ENCODE measurements around the gene MBD3L2.
"Not testable (repeated sequence)": the region's sequence is repeated elsewhere in the genome, so short reads cannot be mapped to it uniquely, and the experiment has no call there.

Gene MBD3L2

DNA sequence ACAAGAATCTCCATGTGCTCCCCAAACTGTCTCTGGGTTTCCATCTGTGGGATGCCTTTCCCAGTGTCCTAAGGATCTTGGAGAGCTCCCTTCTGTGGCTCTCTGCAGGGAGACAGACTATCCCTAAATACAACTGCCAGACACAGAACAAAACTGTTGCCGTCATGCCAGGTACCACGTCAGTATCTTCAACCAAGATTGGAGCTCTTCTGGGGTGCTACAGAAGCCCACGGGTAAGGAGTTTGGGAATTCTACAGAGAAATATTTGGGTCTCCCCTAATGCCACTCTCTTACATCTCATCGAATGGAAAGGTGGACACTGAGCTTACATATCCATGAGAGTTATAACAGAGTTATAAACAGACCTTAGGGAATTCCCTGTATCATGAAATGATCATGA, 14.2 kb downstream of the MBD3L2 start:
- no peak for DNase-seq

DNA sequence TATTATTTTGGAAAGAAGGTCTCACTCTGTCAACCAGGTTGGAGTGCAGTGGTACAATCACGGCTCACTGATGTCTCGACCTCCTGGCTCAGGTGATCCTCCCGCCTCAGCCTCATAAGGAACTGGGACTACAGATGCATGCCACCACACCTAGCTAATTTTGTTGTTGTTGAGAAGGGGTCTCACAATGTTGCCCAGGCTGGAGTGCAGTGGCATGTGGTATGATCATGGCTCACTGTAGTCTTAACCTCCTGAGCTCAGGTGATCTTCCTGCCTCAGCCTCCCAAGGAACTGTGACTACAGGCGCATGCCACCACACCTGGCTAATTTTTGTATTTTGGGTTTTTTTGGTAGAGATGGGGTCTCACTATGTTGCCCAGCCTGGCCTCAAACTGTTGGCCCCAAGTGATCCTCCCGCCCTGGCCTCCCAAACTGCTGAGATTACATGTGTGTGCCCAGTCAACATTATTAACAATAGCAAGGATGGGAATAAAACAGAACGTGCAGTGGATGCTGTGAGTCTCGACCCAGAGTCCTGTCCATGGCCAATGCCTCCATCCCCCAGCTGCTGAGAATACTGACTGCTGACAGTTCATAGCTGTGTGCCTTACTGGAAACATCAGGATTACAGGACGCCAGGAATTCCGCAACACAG, 14.8 kb downstream of the MBD3L2 start:
- no peak for DNase-seq

DNA sequence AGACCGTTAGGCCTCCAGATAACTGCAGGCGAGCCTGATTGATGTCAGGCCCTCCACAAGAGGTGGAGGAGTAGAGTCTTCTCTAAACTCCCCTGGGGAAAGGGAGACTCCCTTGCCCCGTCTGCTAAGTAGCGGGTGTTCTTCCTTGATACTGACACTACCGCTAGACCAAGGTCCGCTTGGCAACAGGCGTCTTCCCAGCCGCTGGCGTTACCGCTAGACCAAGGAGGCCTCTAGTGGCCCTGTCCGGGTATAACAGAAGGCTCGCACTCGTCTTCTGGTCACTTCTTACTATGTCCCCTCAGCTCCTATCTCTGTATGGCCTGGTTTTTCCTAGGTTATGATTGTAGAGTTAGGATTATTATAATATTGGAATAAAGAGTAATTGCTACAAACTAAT, 18.0 kb downstream of the MBD3L2 start:
- DNase-seq = not testable (repeated sequence)

DNA sequence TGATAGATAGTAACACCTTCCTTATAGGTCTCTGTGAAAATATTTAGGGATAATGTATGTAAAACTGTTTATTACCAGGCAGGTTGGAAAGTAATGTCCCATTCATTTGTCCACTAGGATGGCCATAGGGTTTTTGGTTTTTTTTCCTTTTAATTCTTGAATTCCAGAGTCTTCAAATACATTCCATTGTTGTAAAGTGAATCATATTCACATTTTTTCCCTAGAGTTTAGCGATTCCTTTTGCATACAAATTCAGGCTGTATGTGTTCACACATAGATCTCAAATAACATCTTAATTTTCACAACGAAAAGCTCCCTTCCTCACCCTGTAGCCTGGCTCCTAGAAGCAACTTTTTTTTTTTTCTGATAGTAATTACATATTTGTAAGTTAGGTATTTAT, 18.6 kb downstream of the MBD3L2 start:
- DNase-seq = no peak

DNA sequence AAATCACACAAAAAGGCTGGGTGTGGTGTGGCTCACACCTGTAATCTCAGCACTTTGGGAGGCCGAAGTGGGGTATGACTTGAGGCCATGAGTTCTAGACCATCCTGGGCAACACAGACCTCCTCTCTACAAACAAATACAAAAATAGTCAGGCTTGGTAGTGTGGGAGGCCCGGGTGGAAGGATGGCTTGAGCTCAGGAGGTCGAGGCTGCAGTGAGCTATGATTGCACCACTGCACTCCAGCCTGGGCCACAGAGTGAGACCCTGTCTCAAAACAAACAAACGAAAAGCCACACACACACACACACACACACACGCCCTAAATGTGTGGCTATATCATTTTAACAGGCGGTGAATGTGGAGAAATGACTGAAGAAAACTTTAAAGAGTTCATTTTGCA, 19.5 kb downstream of the MBD3L2 start:
- no peak for DNase-seq

DNA sequence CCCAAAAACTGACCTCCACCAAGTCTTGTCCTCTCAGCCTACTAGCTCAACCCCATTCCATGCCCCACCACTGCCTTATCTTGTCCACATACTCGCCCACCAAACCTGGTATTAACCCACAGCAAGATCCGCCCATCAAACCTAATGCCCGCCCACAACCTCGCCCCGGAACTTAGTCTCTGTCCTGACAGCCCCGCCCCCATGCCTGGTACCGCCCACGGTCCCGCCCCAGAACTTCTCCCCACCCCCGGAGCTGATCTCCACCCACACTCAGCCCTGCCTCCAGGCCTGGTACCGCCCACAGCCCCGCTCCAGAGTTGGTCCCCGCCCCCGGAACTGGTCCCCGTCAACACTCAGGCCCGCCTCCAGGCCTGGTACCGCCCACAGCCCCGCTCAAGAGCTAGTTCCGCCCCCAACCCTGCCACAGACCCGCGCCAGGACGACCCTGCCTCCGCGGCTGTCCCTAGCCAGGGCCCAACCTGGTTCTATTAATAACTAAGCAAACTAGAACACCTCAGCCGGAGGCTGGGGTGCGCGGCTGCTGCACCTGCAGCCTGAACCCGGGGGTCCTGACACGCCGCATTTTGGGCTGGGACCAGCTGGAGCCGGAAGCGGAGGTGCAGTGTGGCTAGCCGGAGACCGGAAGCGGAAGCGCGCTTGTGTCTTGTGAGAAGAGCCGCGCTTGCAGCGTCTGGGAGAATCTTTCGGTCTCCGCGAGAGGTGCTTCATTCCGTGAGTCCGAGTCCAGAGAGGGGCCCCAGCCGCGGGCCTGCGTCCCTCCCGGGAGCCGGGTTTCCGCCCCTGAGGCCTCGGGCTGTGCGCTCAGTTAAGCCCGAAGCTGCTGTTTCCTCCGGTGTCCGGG, 20.2 kb downstream of the MBD3L2 start, which contains the start of gene ZNF557:
TSS of gene ZNF557 (plus strand) at position 662 of the 862 bp plus-strand sequence. CDS start 5,372 bp downstream, outside the sequence.
- DNase-seq = peak; percentile 95 to 96

DNA sequence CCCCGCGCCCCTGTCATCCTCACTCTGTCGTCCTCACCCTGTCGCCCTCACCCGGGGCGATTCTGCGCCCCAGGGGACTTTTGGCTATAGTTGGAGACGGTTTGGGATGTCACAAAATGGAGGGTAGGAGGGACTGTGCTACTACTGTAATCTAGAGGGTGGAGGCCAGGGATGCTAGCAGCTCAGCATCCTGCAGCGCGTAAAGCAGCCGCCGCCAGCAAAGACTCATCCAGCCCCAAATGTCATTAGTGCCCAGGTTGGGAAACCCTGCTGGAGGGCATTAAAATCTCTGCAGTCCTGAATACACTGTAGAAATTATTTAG, 20.7 kb downstream of the MBD3L2 start:
- no peak for DNase-seq

DNA sequence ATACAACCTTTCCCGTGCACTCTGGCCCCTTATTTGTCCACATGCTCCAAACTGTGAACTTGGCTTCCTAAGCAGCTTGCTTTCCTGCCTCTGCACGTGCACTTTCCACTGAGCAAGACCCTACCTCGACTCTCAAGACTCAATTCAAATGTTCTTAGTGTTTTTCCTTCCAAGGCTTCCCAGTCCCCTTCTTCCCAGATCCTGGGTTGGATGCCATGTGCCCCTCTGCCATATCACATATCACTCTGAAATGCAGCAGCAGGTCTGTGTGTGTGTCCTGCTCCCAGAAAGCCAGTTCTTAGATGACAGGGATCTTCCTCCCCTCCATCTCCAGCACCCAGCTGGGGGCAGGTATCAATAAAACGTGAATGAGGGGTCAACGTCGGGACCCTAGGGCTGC, 23.4 kb downstream of the MBD3L2 start:
- no peak for DNase-seq

DNA sequence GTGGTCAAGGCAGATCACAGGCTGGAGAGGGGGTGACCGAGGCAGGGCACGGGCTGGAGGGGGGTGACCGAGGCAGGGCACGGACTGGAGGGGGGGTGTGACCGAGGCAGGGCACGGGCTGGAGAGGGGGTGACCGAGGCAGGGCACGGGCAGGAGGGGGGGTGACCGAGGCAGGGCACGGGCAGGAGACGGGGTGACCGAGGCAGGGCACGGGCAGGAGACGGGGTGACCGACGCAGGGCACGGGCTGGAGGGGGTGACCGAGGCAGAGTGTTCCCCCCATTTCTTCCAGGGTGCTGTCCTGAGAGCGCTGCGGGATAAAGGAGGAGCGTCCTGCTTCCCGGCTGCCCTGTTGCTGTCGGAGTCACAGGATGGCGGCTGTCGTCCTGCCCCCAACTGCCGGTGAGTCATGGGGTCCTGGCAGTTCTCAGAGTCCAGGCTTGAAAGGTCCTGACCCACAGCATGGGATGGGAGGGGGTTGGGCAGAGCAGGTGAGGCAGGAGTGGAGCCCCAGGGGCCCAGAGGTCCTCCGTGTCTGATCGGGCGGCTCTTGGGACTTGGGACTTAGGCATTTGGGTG, 25.7 kb downstream of the MBD3L2 start:
- no peak for DNase-seq

DNA sequence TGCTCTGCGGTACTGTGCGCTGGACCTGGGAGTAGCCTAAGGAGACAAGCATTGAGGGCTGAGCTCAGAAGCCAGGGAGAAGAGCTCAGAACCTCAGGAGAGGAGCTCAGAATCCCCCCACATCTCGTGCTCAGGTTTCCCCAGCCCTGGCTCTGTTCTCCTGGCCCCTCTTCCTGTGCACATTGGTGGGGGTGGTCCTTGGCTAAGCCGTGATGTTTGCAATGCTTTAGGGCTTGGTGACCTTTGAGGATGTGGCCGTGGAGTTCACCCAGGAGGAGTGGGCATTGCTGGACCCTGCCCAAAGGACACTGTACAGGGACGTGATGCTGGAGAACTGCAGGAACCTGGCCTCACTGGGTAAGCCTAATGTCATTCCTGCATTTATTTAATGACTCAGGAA, 27.0 kb downstream of the MBD3L2 start:
- DNase-seq = no peak

DNA sequence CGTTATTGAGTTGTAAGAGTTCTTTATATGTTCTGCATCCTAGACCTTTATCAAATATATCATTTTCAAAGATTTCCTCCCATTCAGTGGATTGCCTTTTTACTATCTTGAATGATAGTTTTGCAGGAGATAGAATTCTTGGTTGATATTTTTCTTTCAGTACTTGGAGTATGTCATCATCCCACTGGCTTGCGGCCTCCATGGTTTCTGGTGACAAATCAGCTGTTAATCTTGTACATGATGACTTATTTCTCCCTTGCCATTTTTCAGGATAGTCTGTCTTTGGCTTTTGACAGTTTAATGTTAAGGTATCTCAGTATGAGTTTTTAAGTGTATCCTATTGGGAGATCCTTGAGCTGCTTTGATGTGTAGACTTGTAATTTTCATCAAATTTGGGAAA, 28.9 kb downstream of the MBD3L2 start:
- DNase-seq = no peak

DNA sequence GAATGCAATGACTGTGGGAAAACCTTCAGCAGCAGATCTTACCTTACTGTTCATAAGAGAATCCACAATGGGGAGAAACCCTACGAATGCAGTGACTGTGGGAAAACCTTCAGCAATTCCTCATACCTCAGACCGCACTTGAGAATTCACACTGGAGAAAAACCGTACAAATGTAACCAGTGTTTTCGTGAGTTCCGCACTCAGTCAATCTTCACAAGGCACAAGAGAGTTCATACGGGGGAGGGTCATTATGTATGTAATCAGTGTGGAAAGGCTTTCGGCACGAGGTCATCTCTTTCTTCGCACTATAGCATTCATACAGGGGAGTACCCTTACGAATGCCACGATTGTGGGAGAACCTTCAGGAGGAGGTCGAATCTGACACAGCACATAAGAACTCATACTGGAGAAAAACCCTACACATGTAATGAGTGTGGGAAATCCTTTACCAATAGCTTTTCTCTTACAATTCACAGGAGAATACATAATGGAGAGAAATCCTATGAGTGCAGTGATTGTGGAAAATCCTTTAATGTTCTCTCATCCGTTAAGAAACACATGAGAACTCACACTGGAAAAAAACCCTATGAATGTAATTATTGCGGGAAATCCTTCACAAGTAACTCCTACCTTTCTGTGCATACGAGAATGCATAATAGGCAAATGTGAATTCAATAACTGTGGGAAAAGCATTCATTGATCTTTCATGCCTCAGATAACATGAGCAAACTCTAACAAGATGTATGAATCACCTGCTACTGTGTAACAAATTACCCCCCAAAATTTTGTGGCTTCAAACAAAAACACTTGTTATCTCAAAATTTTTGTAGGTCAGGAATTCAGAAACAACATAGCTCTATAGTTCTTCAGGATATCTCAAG, 34.2 kb downstream of the MBD3L2 start:
- DNase-seq = no peak

DNA sequence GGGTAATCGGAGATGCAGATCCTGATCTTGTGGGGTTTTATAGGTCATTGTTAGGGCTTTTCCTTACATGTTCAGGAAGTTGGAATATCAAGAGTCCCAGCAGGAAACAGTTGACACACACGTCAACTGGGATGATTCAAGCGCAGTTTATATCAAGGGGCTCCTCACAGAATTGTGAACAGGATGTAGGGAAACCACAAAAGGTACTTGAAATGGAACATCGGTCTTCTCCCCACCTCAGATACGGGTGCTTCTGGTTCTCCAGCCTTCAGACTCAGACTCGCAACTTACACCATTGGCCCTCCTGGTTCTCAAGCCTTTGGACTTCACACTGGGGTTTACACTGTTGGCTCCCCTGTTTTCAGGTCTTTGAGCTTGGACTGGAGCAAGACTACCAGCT, 39.9 kb downstream of the MBD3L2 start:
- DNase-seq = no peak

DNA sequence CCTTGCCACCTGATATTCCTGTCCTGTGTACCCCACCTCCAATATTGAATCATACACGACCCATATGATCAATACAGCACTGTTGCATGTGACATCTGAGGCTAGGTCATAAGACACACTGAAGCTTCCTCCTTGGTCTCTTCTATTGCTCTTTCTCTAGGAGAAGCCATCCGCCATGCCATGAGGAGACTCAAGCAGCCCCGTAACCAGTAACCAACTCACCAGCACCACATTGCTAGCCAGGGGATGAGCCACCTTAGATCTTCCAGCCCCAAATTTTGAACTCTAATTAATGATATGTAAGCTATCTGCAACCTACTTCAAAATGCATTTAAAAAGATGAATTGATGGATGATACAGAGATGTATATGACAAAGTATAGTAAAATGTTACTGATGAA, 49.0 kb downstream of the MBD3L2 start:
- DNase-seq = no peak

DNA sequence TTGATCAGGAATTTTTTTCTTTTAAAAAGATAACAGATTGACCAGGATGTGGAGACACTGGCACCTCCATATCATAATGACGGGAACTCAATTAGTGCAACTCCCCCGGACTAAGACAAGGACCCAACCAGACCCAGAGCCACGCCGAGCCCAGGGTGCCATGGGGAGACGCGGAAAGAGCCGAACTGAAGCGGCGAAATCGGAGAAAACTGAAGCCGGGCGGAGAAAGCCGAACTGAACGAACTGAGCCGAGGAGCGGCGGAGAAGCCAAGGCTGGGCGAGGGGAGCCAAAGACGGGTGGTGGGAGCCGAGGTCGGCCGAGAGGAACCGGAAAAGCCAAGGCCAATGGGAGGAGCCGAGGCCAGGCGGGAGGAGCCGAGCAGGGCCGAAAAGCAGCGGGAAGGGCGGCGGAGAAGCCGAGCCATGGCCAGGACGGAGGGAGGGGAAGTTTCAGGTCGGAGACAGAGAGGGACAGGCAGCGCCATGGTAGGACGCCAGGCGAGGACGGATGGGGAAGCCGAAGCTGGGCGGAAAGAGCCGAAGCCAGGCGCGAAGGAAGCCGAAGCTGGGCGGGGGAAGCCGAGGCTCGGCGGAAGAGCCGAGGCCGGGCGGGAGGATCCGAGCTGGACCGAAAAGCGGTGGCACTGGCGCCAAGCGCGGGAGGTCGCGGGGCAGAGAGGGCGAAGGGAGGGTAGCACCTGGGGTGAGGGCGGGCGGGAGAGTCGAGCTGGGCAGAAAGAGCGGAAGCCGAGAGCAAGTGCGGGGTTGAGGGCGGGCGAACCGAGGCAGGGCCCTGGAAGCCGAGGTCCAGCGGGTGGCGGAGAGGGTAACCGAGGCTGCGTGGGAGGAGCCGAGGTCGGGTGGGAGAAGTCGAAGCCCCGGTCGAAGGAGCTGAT, 49.8 kb downstream of the MBD3L2 start:
- DNase-seq = peak; percentile 87 to 94

DNA sequence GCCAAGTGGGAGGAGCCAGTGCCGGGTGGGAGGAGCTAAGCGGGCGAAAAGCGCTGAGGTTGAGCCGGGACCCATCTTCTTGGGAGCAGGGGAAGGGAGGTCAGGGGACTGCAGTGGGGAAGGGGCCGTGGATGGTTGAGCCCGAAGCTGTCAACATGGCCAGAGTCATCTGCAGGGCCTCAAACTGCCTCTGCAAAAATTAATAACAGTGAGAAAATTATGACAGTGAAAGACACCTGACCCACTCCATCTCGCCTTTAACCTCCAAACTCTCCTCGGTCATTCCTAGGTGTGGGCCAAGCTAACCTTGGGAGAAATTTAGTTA, 50.4 kb downstream of the MBD3L2 start:
- no peak for DNase-seq

Measured in bone marrow (tissue), 2 donors.